Caco-2 (cell line): ENCODE data around the gene ZNF142. TPM values are rescaled to one million over a fixed set of nuclear protein-coding genes. Genes with fewer than 3 reads are reported as not detected.

ENCODE experiments used
- BruUV-seq: library from RNA; stranded (reverse); fragments of 400-500 nt; replicated peaks from 2 replicates; lab custom pipeline; 2021; lab: Mats Ljungman, UMichigan
- CTCF ChIA-PET: fragments of 300-600 bp; sonication (Branson Sonifier 250); formaldehyde crosslinking; loops from one replicate; lab custom pipeline; 2022; ENCODE audit warnings: antibody characterized with exemption; lab: Charles Lee
- POLR2A ChIA-PET: fragments of 300-600 bp; sonication (Branson Sonifier 250); formaldehyde crosslinking; loops from one replicate; lab custom pipeline; 2022; ENCODE audit warnings: antibody characterized with exemption; lab: Charles Lee
- DNase-seq, 2 experiments: peaks; one replicate each; pipeline versions ENCODE4 v3.0.0 to v3.0.0-alpha.2; 2020 to 2022
- H3K27me3 ChIP-seq: replicated peaks from 2 replicates; pipeline ENCODE4 v1.6.0; 2011; ENCODE audit warnings: low read length; ENCODE audit not compliant: control insufficient read depth, insufficient read depth
- H3K36me3 ChIP-seq: 2 replicates; pipeline ENCODE4 v1.5.1; 2011; ENCODE audit warnings: low read length; ENCODE audit not compliant: control insufficient read depth, insufficient read depth
- H3K4me1 ChIP-seq: fragments of 250-450 bp; sonication (Bioruptor Pico); 2 replicates; pipeline ENCODE4 v1.5.1; 2020; ENCODE audit warnings: mild to moderate bottlenecking
- H3K4me3 ChIP-seq: 2 replicates; pipeline ENCODE4 v1.5.1; 2011; ENCODE audit warnings: low read depth, mild to moderate bottlenecking, control low read depth, low read length
- H3K9me3 ChIP-seq: fragments of 250-450 bp; sonication (Bioruptor Pico); 2 replicates; pipeline ENCODE4 v1.5.1; 2020; ENCODE audit warnings: mild to moderate bottlenecking, moderate library complexity
- H3K27ac Mint-ChIP-seq: one replicate; pipeline ENCODE4 v1.8.0; 2022; ENCODE audit warnings: mixed read lengths; ENCODE audit not compliant: unreplicated experiment
- H3K27me3 Mint-ChIP-seq: one replicate; pipeline ENCODE4 v1.8.0; 2022; ENCODE audit warnings: mixed read lengths; ENCODE audit not compliant: insufficient read depth, unreplicated experiment
- H3K36me3 Mint-ChIP-seq: one replicate; pipeline ENCODE4 v1.8.0; 2022; ENCODE audit warnings: mild to moderate bottlenecking, mixed read lengths; ENCODE audit not compliant: insufficient read depth, unreplicated experiment
- H3K4me1 Mint-ChIP-seq: one replicate; pipeline ENCODE4 v1.8.0; 2022; ENCODE audit warnings: low read depth, mixed read lengths; ENCODE audit not compliant: unreplicated experiment
- H3K4me3 Mint-ChIP-seq: one replicate; pipeline ENCODE4 v1.8.0; 2022; ENCODE audit warnings: mild to moderate bottlenecking, moderate library complexity, mixed read lengths; ENCODE audit not compliant: unreplicated experiment
- H3K9me3 Mint-ChIP-seq: one replicate; pipeline ENCODE4 v1.8.0; 2022; ENCODE audit warnings: mixed read lengths; ENCODE audit not compliant: unreplicated experiment
- intact Hi-C: fragments of 100-400 bp; cut with micrococcal nuclease; formaldehyde crosslinking; loops from one replicate; pipeline ENCODE4 v1.10.0; 2022; ENCODE audit not compliant: unreplicated experiment
- total RNA-seq: library from RNA; stranded (reverse); gene quantifications from 2 replicates; pipeline ENCODE4 v1.2.3, GENCODE V29; 2022
- TF ChIP-seq, protein P1 (sequence below), 2 experiments: fragments of 200-600 bp in 1 of 2; IDR thresholded peaks; 1 replicate in 1 of 2; 2 replicates in 1 of 2; pipeline versions ENCODE4 v1.5.1 to v1.8.0; 2011 to 2022; ENCODE audit warnings: antibody characterized with exemption in 1 of 2, control low read depth in 1 of 2, inconsistent platforms in 1 of 2, low read depth in 1 of 2, low read length in 1 of 2, mild to moderate bottlenecking in 1 of 2, moderate library complexity in 1 of 2; ENCODE audit not compliant: insufficient read depth in 1 of 2, severe bottlenecking in 1 of 2, unreplicated experiment in 1 of 2

The ZNF142 gene
- total RNA-seq, 1 experiment from 2014 or later, result 37.0 TPM

DNA sequence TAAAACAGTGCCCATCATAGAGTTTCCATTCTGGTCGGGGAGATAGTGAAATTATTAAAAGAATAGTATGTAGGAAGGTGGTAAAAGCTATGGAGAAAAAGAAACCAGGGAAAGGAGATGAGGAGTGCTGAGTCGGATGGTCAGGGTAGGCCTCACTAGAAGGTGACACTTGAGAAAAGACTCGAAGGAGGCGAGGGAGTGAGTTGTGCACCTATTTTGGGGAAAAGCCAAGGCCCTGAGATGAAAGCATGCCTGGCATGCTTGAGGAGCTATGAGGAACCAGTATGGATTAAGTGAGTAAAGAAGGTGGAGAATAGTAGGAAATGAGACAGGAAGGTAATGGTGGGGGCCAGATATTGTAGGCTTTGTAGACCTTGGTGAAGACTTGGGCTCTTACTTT lies 43.9 kb upstream of the ZNF142 start:
- TF ChIP-seq, protein P1, sequence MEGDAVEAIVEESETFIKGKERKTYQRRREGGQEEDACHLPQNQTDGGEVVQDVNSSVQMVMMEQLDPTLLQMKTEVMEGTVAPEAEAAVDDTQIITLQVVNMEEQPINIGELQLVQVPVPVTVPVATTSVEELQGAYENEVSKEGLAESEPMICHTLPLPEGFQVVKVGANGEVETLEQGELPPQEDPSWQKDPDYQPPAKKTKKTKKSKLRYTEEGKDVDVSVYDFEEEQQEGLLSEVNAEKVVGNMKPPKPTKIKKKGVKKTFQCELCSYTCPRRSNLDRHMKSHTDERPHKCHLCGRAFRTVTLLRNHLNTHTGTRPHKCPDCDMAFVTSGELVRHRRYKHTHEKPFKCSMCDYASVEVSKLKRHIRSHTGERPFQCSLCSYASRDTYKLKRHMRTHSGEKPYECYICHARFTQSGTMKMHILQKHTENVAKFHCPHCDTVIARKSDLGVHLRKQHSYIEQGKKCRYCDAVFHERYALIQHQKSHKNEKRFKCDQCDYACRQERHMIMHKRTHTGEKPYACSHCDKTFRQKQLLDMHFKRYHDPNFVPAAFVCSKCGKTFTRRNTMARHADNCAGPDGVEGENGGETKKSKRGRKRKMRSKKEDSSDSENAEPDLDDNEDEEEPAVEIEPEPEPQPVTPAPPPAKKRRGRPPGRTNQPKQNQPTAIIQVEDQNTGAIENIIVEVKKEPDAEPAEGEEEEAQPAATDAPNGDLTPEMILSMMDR (IDR thresholded peaks at IDR 0.05; ENCODE audit: insufficient read depth in 1 of 2, low read depth in 1 of 2, low read length in 1 of 2, severe bottlenecking in 1 of 2, unreplicated experiment in 1 of 2), result no peak
- Histone ChIP-seq H3K4me3 (no peak overlapping the region), H3K4me1 (peaks cover 9% of the 10 kb centered on the region; the same call in 1 of the 2 replicates), H3K9me3 (no peaks in the 10 kb centered on the region), H3K27me3 (no peaks in the 10 kb centered on the region), H3K36me3 (no peaks in the 10 kb centered on the region)
- DNase-seq, result no peak
- H3K4me1 Mint-ChIP-seq, result peaks cover 9% of the 10 kb centered on the region
- no peaks in the 10 kb centered on the region for H3K9me3 Mint-ChIP-seq
- no peak overlapping the region for H3K4me3 Mint-ChIP-seq
- intact Hi-C loops, result no loop called here
- POLR2A ChIA-PET, result no interaction called here
- BruUV-seq, result no TSS peak
- no peaks in the 10 kb centered on the region for H3K36me3 Mint-ChIP-seq
- H3K27me3 Mint-ChIP-seq, result no peaks in the 10 kb centered on the region
- CTCF ChIA-PET, result interaction anchor here (0.7 kb wide), 1 partner anchor 460 kb away, joined by 3 read pairs; no protein-coding TSS in a partner anchor
- peak overlapping the region; percentile 14 for H3K27ac Mint-ChIP-seq

DNA sequence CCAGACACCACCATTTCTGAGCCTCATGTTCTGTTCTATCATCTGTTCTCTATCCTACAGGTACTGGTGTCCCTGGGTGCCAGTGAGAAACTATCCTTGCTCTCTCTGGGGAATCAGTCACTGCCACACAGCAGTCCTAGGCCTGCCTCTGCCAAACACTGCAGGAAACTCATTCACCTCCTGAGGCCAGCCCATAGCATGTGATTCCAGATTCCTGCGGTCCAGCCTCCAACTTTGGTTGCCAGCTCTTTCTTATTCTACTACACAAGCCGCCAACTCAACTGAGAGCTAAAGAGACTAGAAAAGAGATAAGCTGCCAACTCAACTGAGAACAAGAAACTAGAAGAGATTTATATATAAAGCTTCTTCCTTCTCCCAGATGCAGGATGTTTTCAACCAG lies 42.4 kb upstream of the ZNF142 start:
- H3K9me3 Mint-ChIP-seq, result no peaks in the 10 kb centered on the region
- no peaks in the 10 kb centered on the region for H3K27me3 Mint-ChIP-seq
- Histone ChIP-seq H3K4me3 (no peak overlapping the region), H3K27me3 (no peaks in the 10 kb centered on the region), H3K36me3 (no peaks in the 10 kb centered on the region; the same call in 1 of the 2 replicates), H3K4me1 (peaks cover 9% of the 10 kb centered on the region; the same call in 1 of the 2 replicates), H3K9me3 (no peaks in the 10 kb centered on the region)
- no peak overlapping the region for H3K4me3 Mint-ChIP-seq
- ChIA-PET POLR2A (no interaction called here), CTCF (interaction anchor here (1.1 kb wide), 2 partner anchors 9 to 14 kb away, joined by 4 to 6 read pairs; partner anchors contain the start of gene TTLL4)
- TF ChIP-seq, protein P1 (IDR thresholded peaks at IDR 0.05; ENCODE audit: insufficient read depth in 1 of 2, low read depth in 1 of 2, low read length in 1 of 2, severe bottlenecking in 1 of 2, unreplicated experiment in 1 of 2), result no peak
- peaks cover 9% of the 10 kb centered on the region for H3K4me1 Mint-ChIP-seq
- no peak for DNase-seq
- BruUV-seq, result no TSS peak
- H3K36me3 Mint-ChIP-seq, result no peaks in the 10 kb centered on the region
- intact Hi-C loops, result no loop called here
- no peak overlapping the region for H3K27ac Mint-ChIP-seq

DNA sequence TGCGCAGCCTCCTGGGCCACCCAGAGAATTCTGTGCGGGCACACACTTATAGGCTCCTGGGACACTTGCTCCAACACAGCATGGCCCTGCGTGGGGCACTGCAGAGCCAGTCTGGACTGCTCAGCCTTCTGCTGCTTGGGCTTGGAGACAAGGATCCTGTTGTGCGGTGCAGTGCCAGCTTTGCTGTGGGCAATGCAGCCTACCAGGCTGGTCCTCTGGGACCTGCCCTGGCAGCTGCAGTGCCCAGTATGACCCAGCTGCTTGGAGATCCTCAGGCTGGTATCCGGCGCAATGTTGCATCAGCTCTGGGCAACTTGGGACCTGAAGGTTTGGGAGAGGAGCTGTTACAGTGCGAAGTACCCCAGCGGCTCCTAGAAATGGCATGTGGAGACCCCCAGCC lies 39.5 kb upstream of the ZNF142 start:
- Histone ChIP-seq H3K27me3 (no peaks in the 10 kb centered on the region), H3K4me3 (no peak overlapping the region), H3K36me3 (no peaks in the 10 kb centered on the region; the same call in 1 of the 2 replicates), H3K9me3 (no peaks in the 10 kb centered on the region), H3K4me1 (peaks cover 4% of the 10 kb centered on the region; the same call in 1 of the 2 replicates)
- TF ChIP-seq, protein P1 (IDR thresholded peaks at IDR 0.05; ENCODE audit: insufficient read depth in 1 of 2, low read depth in 1 of 2, low read length in 1 of 2, severe bottlenecking in 1 of 2, unreplicated experiment in 1 of 2), result no peak
- BruUV-seq, result no TSS peak
- H3K36me3 Mint-ChIP-seq, result peaks cover 3% of the 10 kb centered on the region
- no peak overlapping the region for H3K4me3 Mint-ChIP-seq
- peak overlapping the region; percentile 16 for H3K27ac Mint-ChIP-seq
- no peaks in the 10 kb centered on the region for H3K27me3 Mint-ChIP-seq
- DNase-seq, result no peak
- ChIA-PET POLR2A (no interaction called here), CTCF (interaction anchor here (0.6 to 0.9 kb wide), 2 partner anchors 27 to 198 kb away, joined by 3 read pairs; partner anchors contain the start of genes RNF25 and STK36)
- intact Hi-C loops, result no loop called here
- peaks cover 15% of the 10 kb centered on the region for H3K4me1 Mint-ChIP-seq
- no peaks in the 10 kb centered on the region for H3K9me3 Mint-ChIP-seq
